Medulla oblongata (tissue), 1 donor: ENCODE results near the gene GREB1.

ENCODE experiments used
- DNase-seq: peaks from one replicate; pipeline ENCODE4 v3.0.0-alpha.2; 2015; ENCODE audit errors: extremely low spot score

Gene GREB1

DNA sequence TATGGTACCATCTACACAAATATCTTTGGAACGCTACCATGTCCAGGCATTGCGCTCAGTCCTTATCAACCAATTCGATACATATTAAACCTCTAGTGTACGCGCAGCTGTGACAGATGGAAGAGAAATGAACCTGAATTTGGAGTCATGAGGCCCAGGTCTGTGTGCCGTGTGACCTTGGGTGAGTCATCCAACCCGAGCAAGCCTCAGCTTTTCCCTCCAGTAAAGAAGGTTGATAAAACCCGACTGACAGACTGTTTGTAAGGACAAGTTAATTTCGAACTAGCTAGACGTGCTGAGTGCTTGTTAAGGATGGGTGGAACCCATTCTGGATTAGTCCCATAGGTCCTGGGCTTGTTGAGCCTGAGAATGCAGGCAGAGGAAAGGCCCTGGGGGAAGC, 28.2 kb downstream of the GREB1 start:
- DNase-seq, result no peak

DNA sequence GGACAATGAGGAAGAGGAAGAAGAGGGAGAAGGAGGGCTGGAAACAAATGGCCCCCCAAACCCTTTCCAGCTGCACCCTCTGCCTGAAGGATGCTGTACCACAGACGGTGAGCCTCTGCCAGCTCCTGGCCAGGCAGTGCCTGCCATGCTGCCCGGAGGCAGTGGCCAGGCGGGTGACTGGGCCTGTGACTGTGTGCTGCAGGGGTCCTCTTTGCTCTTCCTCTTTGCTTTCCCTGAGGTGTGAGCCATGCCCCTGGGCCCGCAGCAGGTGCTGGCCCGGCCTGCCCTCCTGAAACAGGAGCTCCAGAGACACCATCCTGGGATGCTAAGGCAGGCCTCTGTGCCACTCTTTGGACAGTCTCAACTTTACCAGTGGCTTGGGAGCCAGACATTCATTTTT, 28.6 kb downstream of the GREB1 start:
- DNase-seq, result no peak

DNA sequence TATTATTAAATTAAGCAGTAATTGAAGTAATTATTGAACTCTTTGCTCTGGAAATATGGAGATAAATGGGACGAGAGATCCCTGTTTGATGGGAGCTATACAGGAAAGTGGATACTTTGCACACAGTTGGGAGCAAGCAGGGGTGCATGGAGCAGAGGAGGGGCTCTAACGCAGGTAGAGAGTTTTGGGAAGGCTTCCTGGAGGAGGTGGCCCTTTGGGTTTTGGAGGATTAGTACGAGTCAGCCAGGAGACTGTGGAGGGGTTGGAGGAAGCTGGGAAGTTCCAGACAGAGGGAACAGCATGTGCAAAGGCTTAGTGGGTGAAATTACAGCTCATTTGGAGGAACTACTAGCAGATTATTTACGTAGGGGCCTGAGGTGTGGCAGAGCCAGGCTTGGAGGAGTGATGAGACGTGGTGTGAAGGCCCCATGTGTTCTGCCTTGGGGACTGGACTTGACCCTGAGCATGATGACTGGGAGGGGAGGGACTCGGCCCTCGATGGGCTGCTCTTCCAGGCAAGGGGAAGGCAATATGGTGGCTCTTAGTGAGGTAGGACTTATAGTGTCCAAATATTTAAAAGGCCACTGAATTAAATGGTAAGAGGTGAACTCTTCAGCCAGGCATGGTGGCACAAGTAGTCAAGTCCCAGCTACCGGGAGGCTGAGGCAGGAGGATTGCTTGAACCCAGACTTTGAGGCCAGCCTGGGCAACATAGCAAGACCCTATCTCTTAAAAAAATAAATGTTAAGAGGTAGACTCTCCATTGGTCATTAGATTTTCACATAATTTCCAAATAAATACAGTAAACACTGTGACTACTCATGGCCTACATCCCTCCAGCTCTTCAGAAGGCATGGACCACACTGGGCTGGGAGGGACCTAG, 30.2 kb downstream of the GREB1 start:
- no peak for DNase-seq

DNA sequence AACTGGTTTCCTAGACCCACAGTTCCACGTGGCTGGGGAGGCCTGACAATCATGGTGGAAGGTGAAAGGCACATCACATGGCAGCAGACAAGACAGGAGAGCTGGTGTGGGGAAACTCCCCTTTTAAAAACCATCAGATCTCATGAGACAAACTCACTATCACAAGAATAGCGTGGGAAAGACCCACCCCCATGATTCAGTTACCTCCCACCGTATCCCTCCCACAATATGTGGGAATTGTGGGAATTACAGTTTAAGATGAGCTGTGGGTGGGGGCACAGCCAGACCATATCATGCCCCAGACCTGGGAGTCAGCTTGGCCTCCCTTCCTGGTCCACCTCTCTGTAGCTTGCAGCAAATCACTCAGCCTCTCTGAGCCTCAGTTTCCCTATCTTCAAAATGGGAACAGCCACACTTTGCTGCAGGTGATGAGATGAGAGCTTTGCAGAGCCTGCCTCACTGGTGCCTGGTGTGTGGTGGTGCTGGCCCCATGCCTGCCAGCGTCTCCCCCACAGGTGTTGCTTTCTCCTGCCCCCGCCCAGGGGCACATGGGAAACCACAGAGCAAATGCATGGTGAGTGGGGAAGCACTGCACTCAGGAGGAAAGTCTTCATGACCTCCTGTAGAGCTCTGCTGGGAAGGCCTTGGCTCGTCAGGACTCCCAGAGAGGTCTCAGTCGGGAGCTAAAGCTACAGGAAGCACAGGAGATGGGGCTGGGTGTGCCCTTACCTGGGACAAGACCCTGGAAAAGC, 31.1 kb downstream of the GREB1 start:
- DNase-seq, result no peak

DNA sequence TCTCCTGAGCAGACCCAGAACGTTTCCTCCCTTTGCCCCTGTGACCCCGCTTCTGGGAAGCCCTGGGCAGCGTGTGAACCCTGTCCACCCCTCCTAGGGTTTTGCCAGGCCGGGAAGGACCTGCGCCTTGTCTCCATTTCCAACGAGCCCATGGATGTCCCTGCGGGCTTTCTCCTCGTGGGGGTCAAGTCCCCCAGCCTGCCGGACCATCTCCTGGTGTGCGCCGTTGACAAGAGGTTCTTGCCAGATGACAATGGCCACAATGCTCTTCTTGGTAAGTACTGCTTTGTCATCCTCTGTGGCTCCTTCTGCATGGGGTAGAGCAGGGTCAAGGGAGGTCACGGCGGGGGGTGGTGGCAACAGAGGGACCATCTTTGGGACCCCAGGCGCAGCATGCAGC, 32.5 kb downstream of the GREB1 start:
- DNase-seq, result no peak

GRCh38 chr2:11567631-11568031, 33.8 kb downstream of the GREB1 start:
- DNase-seq, result peak; percentile 37

GRCh38 chr2:11568436-11568835, 34.6 kb downstream of the GREB1 start:
- no peak for DNase-seq

GRCh38 chr2:11569636-11570035, 35.8 kb downstream of the GREB1 start:
- no peak for DNase-seq

DNA sequence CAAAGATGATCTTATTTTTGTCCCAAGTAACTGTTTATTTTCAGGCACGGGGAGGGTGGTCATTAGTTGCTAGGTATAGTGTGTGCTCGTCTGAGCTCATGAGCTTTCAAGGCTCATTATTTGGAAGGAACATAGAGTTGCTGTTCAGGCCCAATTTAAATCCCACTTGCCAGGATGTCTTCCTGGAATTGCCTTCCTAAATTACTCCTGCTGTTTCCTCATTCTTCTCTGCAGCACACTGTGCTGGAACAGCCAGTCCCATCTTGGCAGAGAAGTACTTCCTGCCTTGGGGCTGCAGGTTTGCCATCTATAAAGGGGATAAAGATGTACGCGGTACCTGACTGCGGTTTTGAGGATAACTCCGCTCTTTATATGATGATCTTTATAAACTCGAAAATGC, 37.3 kb downstream of the GREB1 start:
- peak; percentile 56 for DNase-seq

DNA sequence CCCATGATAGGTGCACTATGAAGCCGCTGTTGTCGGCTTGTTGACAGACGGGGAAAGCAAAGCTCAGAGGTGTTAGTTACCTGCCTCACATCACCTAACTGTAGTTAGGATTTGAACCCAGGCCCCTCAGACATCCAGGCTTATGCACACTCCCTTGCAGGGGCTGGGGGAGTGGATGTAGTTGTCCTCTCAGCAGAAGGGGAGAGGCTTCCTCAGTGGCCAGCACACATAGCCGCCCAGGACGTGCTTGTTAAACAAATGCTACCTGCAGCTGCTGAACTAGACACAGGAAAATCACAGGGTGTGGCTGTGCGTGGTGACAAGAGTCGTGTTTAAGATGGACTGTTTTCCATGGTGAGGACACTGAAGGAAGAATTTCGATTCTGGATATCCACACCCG, 39.2 kb downstream of the GREB1 start:
- no peak for DNase-seq

DNA sequence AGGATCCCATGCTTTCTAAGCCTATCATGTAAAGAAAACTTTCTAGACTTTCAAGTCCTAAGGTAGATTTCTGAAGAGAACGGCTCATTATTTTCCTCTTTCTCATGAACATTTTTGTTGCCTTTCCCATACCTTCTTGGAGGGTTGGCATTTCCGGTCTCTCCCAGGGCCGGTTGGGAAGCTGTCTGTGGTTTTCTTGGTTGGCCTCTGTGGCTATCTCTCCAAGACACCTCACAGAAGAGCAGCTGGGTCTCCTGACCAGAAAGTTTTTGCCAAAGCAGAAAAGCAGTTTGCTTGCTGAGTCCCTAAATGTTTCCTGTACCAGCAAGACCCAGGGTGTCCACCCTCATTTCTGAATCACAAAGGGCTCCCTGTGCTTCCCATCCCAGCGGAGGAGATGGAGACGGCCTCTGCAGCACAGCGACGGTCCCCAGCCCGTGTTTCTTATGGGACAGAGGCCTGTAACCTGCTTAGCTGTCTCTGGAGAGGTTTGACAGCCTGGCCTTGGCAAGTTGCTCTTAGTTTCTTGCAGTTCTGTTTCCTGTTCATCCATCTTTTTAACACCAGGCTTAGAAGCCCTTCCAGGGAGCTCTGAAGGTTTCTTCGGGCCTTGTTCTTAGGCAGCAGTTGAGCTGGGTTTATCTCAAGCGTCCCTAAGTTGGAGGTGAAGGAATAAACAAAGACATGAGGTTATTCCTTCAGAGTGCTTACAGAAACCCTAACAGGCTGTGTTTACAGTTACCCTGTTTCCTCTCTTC, 39.8 kb downstream of the GREB1 start:
- DNase-seq, result no peak

GRCh38 chr2:11574176-11575046, 40.6 kb downstream of the GREB1 start:
- no peak for DNase-seq

DNA sequence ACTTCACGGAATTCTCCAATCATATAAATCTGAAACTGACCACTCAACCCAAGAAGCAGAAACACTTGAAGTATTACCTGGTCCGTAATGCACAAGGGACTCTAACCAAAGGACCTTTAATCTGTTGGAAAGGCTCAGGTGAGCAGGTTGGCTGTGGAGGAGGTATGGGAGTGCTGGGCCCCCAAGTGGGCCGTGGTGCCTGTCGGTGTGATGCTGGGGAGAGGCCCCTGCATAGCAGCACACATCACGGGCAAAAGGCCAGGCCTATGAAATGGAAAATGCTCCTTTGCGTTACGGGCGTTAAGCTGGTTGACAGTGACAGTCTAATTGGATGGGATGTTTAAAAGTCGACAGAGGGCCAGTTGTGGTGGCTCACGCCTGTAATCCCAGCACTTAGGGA, 42.6 kb downstream of the GREB1 start:
- DNase-seq, result no peak

- no peak for DNase-seq
Observed at GRCh38 chr2:11577101-11577883, 43.4 kb downstream of the GREB1 start.

- no peak for DNase-seq
Observed at GRCh38 chr2:11578081-11578948, 44.5 kb downstream of the GREB1 start.

- DNase-seq, result no peak
Observed at GRCh38 chr2:11578986-11579774, 45.3 kb downstream of the GREB1 start.

GRCh38 chr2:11579867-11580659, 46.2 kb downstream of the GREB1 start:
- DNase-seq, result no peak

- no peak for DNase-seq
Observed at GRCh38 chr2:11580697-11581096, 46.9 kb downstream of the GREB1 start.
